Hindlimb muscle (tissue), 1 donor: ENCODE results near the gene TP53. TPM values are rescaled to one million over a fixed set of nuclear protein-coding genes. Genes with fewer than 3 reads are reported as not detected.
A peak's percentile ranks its signal among the peaks of the same experiment; 100 is the strongest.

Source experiments
- DNase-seq: peaks from one replicate; pipeline ENCODE4 v3.0.0-alpha.2; 2013
- polyA plus RNA-seq: library from polyadenylated mRNA; unstranded; fragments of 120-200 nt; gene quantifications from one replicate; pipeline ENCODE4 v1.2.1, GENCODE V29; 2013; ENCODE audit not compliant: insufficient read length

The TP53 gene
- polyA plus RNA-seq, 1 donor: 44.1 TPM

DNA sequence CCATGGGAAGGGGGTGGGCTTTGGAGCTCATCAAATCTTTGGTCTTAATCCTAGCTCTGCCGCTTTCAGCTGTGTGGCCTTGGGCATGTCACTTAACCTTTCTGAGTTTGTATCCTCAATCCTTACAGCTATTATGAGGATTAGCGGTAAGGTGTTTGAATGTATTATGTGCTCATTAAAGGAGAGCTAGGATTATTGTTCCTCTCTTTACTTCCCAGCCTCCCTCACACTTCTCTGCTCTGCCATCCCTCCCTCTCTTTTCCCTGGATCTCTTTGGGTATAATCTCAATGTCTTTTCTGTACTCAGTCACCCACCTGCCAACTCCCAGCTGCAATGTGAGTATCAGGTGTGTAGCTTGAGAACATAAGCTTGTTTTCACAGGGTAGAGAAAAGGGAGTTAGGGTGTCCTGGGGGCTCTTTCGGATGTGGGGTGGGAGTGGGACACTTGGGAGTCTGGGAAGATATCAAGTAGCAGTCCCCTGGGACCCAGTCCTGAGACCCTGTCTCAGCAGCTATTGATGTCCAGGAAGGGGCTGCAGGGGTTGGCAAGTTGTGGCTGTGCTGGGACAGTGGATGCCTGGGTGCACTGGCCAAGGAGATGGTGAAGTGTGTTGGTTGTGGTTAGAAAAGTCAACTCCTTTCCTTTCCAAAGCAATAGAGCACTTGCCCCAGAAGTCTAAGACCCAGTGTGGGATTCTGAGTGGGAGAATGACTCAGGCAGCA, 19.5 kb upstream of the TP53 start:
- DNase-seq: no peak

- no peak for DNase-seq
These were observed 18.3 kb upstream of the TP53 start for GRCh38 chr17:7705269-7706255.

DNA sequence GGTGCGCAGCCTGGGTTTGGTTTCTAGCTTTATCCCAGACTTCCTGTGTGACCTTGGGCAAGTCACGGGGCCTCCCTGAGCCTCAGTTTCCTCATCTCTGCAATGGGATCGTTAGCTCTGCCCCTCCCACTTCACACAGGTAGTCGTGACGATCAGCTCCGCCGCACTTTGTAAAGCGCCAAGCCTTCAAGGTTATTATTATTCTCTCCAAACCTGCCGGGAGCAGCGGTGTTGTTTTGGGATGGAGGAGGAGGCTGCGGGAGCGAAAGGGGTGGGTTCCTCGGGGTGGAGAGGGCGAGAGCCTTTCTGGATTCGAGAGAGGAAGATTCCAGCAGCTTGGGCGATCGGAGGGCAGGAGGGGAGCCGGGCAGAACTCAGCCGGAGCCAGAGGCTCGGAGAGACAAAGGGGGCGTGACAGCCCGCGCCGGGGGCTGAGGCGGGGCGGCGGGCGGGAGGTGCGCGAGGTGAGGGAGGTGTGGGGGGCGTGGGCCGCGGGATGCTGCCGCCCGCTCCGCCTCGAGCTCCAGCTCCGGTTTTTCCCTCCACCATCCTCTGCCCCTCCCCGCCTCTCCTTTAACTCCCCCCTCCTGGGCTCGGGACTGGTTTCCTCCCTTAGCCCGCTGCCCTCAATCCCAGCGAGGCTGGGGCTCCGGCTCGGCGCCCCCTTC, 17.4 kb upstream of the TP53 start, which contains the start of gene EFNB3:
Gene EFNB3 (plus strand): TSS at position 602 of the 668 bp plus-strand sequence. CDS start 397 bp downstream, outside the sequence.
- peak; percentile 57 for DNase-seq

DNA sequence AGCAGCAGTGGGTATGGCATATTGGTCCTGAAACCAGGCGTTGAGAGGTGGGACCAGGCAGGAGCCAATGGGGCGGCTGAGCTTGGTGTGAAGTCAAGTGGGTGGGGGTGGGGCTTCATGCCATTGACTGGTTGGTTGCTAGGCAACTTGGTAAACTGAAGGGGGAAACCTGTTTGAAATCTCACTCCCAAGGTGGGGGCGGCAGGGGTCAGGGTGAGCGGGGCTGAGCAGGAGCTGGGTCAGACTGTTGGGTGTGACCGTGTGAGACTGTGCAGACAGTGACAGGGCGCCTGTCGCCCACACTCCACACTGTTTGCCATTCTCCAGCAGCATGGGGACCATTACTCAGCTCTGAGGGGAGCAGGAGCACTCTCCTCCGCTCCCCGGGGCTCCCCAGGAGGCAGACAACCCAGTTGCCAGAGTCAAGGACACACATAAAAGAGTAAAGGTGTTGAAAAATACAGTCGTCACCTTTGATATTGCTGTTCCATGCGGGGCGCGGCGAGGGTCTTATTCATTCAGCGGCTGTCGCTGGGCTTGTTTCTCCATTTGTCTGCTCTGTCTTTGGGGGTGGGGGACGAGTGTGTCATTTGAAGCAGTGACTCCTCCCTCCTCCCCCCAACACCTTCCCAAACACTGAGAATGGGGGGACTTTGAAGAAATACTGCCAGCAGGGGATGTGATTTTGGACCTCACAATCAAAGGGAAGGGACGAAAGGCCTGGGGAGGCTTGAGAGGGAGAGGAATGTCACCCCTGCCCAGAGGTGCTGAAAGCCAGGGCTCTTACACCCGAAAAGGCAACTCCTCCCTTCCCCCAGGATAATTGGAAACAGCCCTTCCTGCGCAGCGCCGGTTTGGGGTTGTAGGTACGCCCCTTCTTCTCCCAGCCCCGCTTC, 16.5 kb upstream of the TP53 start:
- DNase-seq: no peak

DNA sequence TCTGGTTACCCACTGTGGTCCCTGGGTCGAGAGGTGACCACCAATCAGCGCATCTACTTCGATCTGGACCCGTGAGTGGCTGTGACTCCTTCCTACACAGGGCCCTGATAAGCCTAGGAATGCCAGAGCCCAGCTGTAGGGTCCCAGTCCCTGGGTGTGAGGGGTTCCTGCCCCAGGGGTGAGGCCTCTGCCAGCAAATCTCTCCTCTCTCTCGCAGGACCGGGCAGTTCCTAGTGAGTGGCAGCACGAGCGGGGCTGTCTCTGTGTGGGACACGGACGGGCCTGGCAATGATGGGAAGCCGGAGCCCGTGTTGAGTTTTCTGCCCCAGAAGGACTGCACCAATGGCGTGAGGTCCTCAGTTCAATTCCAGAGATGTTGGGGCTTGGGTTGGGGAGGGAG, 15.5 kb upstream of the TP53 start:
- DNase-seq: no peak

DNA sequence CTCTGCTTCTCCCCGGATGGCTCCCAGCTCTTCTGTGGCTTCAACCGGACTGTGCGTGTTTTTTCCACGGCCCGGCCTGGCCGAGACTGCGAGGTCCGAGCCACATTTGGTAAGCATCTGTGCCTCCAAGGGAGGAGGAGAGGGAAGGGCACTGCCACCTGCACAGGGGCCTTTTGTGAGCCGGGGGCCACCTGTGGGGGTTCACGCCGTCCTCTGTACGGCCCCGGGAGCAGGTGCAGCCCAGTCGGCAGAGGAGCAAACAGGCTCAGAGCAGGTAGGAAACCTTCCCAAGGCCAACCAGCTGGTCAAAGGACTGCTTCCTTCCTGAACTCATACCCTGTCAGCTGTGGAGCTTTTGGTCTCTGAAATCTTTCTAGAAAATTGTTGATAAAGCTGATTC, 14.4 kb upstream of the TP53 start:
- no peak for DNase-seq

GRCh38 chr17:7700510-7700909, 13.2 kb upstream of the TP53 start:
- no peak for DNase-seq

- DNase-seq: no peak
These were observed 10.7 kb upstream of the TP53 start for GRCh38 chr17:7697828-7698588.

DNA sequence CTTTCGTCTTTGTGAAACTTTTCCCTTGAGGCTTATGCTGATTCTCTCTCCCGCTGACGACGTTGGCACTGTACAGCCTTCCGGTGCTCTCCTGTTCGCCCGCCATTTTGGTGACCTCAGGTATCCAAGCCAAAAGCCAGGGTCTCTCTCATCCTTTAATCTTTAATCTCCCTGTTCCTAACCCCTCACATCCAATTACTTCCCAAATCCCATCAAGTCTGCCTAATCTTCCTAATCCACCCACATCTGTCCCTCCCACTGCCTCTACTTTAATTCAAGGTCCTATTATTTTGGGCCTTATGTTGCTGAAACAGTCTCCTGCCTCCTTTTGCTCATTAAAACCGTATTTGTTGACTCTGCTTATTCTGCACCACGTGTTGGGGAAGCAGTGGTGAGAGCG, 8.3 kb upstream of the TP53 start:
- no peak for DNase-seq

GRCh38 chr17:7688808-7689316, 1.6 kb upstream of the TP53 start:
- DNase-seq: no peak

- peak; percentile 97 for DNase-seq
These were observed 868 bp upstream of the TP53 start, which contains the start of gene WRAP53 for GRCh38 chr17:7687908-7688807. TSS of gene WRAP53 (plus strand) at chr17:7688477. CDS start at chr17:7688649, 172 bp downstream.

- peak; percentile 91 for DNase-seq
These were observed 843 bp downstream of the TP53 start for GRCh38 chr17:7686222-7687071.

- DNase-seq: peak; percentile 95
These were observed 1.6 kb downstream of the TP53 start for GRCh38 chr17:7685533-7686221.

- DNase-seq: no peak
These were observed 2.3 kb downstream of the TP53 start for GRCh38 chr17:7684851-7685532.

DNA sequence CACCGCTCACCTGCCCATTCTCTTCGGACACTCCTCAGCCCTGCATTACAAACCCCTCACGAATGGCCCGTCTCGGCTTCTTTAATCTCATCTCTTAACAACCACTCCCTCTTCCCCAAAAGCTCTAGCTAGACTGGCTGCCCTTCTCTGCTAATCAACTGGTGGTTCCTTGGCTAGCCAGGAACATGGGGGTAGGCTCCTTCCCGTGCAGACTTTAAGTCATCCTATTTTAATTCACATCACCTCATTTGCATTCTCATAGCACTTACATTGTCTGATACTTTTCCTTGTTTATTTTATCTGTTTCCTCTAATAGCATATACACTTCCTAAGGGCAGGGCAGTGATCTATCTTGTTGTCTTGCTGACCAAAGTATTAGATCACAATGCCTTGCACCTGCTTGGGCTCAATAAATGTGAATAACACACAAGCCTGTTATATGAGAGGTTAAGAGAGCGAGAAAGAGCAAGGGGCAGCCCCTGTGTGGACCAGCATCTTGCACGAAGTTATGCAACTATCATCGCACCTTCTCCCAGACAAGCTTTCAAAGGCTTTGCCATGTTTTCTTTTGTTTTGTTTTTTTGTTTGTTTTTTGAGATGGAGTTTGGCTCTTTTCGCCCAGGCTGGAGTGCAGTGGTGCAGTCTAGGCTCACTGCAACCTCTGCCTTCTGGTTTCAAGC, 9.8 kb downstream of the TP53 start:
- DNase-seq: no peak

- DNase-seq: no peak
These were observed 10.8 kb downstream of the TP53 start for GRCh38 chr17:7676533-7676932.

- DNase-seq: no peak
These were observed 12.4 kb downstream of the TP53 start for GRCh38 chr17:7674934-7675333.
